ENCODE data around the gene ZMYND8.
"Not testable (repeated sequence)": the region's sequence is repeated elsewhere in the genome, so short reads cannot be mapped to it uniquely, and the experiment has no call there.

The ZMYND8 gene

DNA sequence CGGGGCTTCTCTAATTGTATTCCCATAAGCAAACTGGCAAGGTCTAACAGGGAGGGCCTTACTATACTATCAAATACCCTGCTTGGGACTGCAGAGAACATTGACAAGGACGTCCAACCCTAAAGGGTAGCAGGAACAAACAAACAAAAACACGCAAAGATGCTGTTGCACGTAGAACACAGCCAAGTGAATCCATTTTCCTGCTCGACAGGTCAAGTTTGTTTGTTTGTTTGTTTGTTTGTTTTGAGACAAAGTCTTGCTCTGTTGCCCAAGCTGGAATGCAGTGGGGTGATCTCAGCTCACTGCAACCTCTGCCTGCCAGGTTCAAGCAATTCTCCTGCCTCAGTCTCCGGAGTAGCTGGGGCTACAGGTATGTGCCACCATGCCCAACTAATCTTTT, 91.3 kb downstream of the ZMYND8 start:
- TF ChIP-seq PAX5 (IDR thresholded peaks at IDR 0.05; ENCODE audit: insufficient read depth, low read length, severe bottlenecking) (no peak), POLR2A (IDR thresholded peaks at IDR 0.05; ENCODE audit: low read depth, low read length) (no peak), POLR2AphosphoS5 (IDR thresholded peaks at IDR 0.05; ENCODE audit: low read depth, low read length) (no peak), POU2F2 (IDR thresholded peaks at IDR 0.05; ENCODE audit: low read depth, low read length) (no peak), TAF1 (IDR thresholded peaks at IDR 0.05; ENCODE audit: low read depth, low read length) (no peak), SPI1 (IDR thresholded peaks at IDR 0.05; ENCODE audit: low read depth, low read length) (no peak)
- DNase-seq (ENCODE audit: insufficient read length, low spot score) = no peak
- no peak for FAIRE-seq

DNA sequence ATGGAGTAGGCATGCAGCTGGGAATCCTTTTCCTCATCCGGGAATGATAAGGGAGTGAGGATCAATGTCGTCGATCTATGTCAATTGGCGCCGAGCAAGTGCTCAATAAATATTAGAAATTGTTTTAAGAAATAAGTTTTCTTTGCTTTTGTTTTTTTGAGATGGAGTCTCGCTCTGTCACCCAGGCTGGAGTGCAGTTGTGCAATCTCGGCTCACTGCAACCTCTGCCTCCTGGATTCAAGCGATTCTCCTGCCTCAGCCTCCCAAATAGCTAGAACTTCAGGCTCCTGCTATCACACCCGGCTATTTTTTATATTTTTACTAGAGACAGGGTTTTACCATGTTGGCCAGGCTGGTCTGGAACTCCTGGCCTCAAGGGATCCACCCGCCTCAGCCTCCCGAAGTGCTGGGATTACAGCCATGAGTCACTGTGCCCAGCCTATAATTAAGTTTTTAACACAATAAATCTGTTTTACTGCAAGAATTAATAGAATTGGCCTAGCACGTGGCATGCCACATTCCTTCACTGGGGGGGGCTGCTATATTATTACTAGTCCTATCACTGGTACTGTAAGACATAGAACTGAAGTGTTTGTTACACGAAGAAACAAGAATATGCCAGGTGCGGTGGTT, 92.2 kb downstream of the ZMYND8 start:
- DNase-seq (ENCODE audit: insufficient read length, low spot score); FAIRE-seq: not testable (repeated sequence)

DNA sequence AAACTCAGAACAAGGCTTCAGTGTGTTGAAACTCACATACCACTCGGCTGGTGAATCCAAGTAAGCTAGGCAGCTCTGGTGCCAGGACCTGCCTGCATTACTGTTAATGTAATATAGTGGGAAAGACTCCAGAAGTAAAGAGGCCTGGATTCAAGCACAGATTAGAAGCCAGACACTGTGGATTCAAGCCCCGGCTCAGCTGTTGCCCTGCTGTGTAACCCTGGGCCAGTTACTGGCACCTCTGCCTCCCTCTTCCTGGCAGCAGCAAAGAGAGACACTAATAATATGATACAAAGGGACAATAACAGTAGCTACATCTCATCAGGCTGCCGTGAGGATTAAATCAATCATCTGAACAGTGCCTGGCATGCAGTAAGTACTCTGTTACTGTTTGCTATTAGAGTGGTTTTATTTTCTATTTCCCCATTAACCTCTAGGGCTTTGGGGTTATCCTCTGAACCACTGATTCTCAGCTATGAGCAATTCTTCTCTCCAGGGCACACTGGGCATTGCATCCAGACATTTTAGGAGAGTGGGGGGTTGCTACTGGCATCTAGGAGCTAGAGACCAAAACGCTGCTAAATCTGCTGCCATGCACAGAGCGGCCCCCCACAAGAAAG, 92.9 kb downstream of the ZMYND8 start:
- FAIRE-seq (no peak), DNase-seq (ENCODE audit: insufficient read length, low spot score) (no peak)
- TF ChIP-seq TAF1 (IDR thresholded peaks at IDR 0.05; ENCODE audit: low read depth, low read length) = no peak
- no peak for TF ChIP-seq POLR2AphosphoS5 (IDR thresholded peaks at IDR 0.05; ENCODE audit: low read depth, low read length)
- TF ChIP-seq POLR2A (IDR thresholded peaks at IDR 0.05; ENCODE audit: low read depth, low read length) = no peak
- TF ChIP-seq SPI1 (IDR thresholded peaks at IDR 0.05; ENCODE audit: low read depth, low read length) = no peak
- TF ChIP-seq PAX5 (IDR thresholded peaks at IDR 0.05; ENCODE audit: insufficient read depth, low read length, severe bottlenecking) = no peak
- TF ChIP-seq POU2F2 (IDR thresholded peaks at IDR 0.05; ENCODE audit: low read depth, low read length) = no peak

DNA sequence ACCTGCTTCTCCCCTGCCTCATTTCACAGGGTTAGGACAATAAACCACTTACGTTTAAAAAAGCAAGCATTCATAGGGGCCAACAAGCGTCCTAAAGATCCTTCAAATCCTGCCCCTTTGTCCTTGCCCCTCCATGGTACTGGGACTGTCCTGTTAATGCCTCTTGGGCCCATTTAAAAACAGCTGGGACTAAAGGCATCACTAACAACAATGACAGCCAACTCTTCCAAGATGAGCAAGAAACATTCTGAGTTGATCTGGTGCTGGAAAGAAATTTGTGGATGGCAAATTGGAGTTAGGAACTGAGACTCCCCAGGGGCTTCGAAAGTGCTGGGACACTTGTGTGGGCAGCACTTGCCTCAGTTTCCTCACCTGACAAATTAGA, 93.4 kb downstream of the ZMYND8 start:
- FAIRE-seq (no peak), DNase-seq (ENCODE audit: insufficient read length, low spot score) (no peak)
- TF ChIP-seq TAF1 (IDR thresholded peaks at IDR 0.05; ENCODE audit: low read depth, low read length) = no peak
- TF ChIP-seq POLR2AphosphoS5 (IDR thresholded peaks at IDR 0.05; ENCODE audit: low read depth, low read length) = no peak
- TF ChIP-seq SPI1 (IDR thresholded peaks at IDR 0.05; ENCODE audit: low read depth, low read length) = no peak
- TF ChIP-seq PAX5 (IDR thresholded peaks at IDR 0.05; ENCODE audit: insufficient read depth, low read length, severe bottlenecking) = no peak
- TF ChIP-seq POU2F2 (IDR thresholded peaks at IDR 0.05; ENCODE audit: low read depth, low read length) = no peak
- no peak for TF ChIP-seq POLR2A (IDR thresholded peaks at IDR 0.05; ENCODE audit: low read depth, low read length)

DNA sequence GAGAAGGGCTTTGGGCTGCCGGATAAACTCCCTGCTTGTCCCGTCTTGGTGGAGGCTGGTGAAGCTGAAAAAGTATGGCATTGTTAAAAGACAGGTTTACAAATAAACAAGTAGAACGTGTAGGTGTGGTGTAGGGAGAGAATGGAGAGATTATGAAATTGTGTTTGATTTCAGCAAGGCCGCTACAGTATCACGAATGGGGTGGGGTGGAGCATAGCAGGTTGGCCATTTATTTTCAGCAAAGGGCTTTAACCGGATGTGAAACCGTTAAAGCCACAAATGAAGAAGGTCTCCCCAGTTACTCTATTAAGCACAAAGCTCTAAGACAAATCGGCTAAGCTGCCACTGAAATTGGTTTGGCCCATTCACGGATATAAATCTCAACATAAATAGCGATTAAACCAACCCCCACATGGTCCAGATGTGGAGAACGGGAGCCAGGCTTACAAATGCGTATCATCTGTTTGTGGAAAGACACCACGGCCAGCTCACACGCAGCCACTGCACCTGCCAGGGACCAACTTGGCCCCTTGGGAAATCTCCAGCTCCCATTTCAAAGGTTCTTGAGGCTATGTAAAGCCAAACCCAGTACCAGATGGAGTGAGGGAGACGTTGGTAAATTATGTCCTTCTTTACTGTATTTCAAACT, 94.0 kb downstream of the ZMYND8 start:
- TF ChIP-seq POU2F2 (IDR thresholded peaks at IDR 0.05; ENCODE audit: low read depth, low read length) (peak; percentile 38; the same call in 1 of the 2 replicates), POLR2A (IDR thresholded peaks at IDR 0.05; ENCODE audit: low read depth, low read length) (no peak), SPI1 (IDR thresholded peaks at IDR 0.05; ENCODE audit: low read depth, low read length) (peak; percentile 69), PAX5 (IDR thresholded peaks at IDR 0.05; ENCODE audit: insufficient read depth, low read length, severe bottlenecking) (no peak), TAF1 (IDR thresholded peaks at IDR 0.05; ENCODE audit: low read depth, low read length) (no peak), POLR2AphosphoS5 (IDR thresholded peaks at IDR 0.05; ENCODE audit: low read depth, low read length) (peak; percentile 57; the same call in 1 of the 2 replicates)
- FAIRE-seq (peak; percentile 79), DNase-seq (ENCODE audit: insufficient read length, low spot score) (peak; percentile 31)

DNA sequence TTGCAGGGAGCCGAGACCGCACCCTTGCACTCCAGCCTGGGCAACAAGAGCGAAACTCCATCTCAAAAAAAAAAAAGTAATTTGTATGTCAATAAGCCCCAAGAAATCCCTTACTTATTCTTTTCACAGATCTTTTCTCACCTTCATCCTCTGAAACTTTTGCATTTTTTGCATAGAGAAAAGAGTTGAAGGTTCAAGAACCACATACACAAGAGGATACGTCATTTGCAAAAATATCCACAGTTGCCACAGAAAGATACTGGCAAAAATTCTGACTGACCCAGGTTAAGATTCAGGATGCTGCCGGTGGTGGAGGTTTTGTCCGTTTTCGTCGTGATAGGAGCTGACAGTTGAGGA, 94.5 kb downstream of the ZMYND8 start:
- FAIRE-seq (no peak), DNase-seq (ENCODE audit: insufficient read length, low spot score) (no peak)
- TF ChIP-seq TAF1 (IDR thresholded peaks at IDR 0.05; ENCODE audit: low read depth, low read length) (no peak), POU2F2 (IDR thresholded peaks at IDR 0.05; ENCODE audit: low read depth, low read length) (no peak), POLR2AphosphoS5 (IDR thresholded peaks at IDR 0.05; ENCODE audit: low read depth, low read length) (no peak), PAX5 (IDR thresholded peaks at IDR 0.05; ENCODE audit: insufficient read depth, low read length, severe bottlenecking) (no peak), POLR2A (IDR thresholded peaks at IDR 0.05; ENCODE audit: low read depth, low read length) (no peak), SPI1 (IDR thresholded peaks at IDR 0.05; ENCODE audit: low read depth, low read length) (no peak)

DNA sequence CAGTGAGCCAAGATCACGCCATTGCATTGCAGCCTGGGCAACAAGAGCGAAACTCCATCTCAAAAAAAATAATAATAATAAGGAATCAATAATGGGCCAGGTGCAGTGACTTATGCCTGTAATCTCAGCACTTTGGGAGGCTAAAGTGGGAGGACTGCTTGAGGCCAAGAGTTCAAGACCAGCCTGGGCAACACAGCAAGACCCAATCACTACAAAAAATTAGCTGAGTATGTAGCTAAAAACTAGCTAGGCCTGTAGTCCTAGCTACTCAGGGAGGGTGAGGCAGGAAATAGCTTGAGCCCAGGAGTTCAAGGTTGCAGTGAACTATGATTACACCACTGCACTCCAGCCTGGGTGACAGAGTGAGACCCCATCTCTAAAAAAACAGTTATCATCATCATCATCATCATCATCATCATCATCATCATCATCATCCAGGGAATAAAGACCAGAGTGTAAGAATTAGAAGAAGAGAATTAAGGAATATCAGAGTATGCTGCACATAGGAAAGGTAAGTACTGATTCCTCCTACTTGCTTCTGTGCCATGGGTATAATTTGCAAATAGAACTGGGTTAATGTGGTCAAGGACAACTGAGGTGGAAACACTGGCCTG, 95.2 kb downstream of the ZMYND8 start:
- DNase-seq (ENCODE audit: insufficient read length, low spot score); FAIRE-seq: not testable (repeated sequence)

DNA sequence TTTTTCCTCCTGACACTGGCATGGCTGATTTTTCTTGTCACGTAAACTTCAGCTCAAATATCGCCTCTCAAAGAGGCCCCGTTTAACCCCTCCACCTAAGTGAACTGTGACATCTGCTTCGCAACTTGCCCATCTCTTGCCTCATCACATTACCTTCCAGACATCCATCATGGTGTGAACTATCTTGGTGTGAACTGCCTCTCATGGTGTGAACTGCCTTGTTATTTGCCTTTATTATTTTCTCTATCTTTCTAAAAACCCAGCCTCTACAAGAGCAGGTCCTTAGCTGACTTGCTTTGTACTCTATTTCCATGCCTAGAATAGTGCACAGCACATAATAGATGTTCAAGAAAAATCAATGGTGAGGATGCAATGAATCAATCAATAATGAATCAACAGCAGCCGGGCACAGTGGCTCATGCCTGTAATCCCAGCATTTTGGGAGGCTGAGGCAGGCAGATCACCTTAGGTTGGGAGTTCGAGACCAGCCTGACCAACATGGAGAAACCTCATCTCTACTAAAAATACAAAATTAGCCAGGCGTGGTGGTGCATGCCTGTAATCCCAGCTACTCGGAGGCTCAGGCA, 95.9 kb downstream of the ZMYND8 start:
- not testable (repeated sequence) for FAIRE-seq; DNase-seq (ENCODE audit: insufficient read length, low spot score)

DNA sequence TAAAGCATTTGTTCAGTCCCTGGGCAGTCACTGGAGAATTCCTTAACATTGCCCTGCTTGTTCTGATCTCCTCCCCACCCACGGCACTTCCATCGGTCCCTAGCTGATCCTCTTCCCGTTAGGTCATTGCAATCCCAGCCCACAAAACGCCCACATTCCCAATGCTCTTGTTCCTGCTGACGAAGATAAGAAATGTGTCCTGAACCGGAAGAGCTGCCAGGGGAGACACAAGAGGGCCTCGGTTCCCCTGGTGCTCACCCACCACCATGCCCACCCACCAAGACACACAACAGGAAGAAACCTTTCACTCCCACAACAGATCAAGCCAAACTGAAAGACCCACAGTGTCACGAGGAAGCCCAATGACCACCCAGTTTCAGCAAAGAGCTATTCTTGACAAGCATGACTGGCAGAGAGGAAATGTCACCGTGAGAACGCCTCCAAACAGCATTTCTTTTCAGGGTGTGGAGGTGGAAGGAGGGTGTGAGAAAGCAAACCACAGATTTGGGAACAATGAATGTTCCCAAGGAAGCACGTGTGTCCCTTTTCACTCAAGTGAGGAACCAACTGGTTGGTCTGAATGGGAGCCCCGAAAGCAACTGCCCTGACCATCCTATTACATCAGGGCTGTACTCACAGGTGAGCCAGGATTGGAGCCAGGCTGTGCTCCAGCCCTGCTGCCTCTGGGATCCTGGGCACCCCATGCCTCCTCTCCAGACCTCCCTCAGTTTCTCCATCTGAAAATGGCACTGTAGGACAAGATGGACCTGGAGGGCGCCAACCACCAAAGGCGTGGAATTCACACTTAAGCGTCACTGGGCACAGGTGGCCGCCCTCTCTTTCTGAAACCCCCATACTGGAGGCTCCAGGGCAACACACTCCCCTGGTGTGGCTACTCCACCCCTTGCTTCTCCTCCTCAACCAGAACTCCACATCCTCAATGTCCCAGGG, 97.5 kb downstream of the ZMYND8 start:
- TF ChIP-seq POU2F2 (IDR thresholded peaks at IDR 0.05; ENCODE audit: low read depth, low read length) (no peak), POLR2AphosphoS5 (IDR thresholded peaks at IDR 0.05; ENCODE audit: low read depth, low read length) (0 out of 2 replicates have a peak, but pooled peaks have one; percentile 21), TAF1 (IDR thresholded peaks at IDR 0.05; ENCODE audit: low read depth, low read length) (0 out of 2 replicates have a peak, but pooled peaks have one; percentile 44), SPI1 (IDR thresholded peaks at IDR 0.05; ENCODE audit: low read depth, low read length) (peak; percentile 44), POLR2A (IDR thresholded peaks at IDR 0.05; ENCODE audit: low read depth, low read length) (0 out of 2 replicates have a peak, but pooled peaks have one; percentile 16), PAX5 (IDR thresholded peaks at IDR 0.05; ENCODE audit: insufficient read depth, low read length, severe bottlenecking) (no peak)

More for the DNA sequence above, 97.5 kb downstream of the ZMYND8 start:
- DNase-seq (ENCODE audit: insufficient read length, low spot score) (no peak), FAIRE-seq (peak; percentile 73)
